ES-I3 (cell line): ENCODE measurements around the gene GATD1.
A peak's percentile ranks its signal among the peaks of the same experiment; 100 is the strongest.

ENCODE experiments used
- H3K36me3 ChIP-seq: 2 replicates; pipeline ENCODE4 v1.6.1; 2013; ENCODE audit warnings: mild to moderate bottlenecking, low read length, control low read depth, moderate library complexity; ENCODE audit not compliant: insufficient read depth
- H3K4me1 ChIP-seq: 2 replicates; pipeline ENCODE4 v1.6.1; 2013; ENCODE audit warnings: mild to moderate bottlenecking, control low read depth, low read length; ENCODE audit not compliant: insufficient read depth
- H3K9ac ChIP-seq: 2 replicates; pipeline ENCODE4 v1.6.1; 2013; ENCODE audit warnings: low read depth, mild to moderate bottlenecking, low read length, moderate library complexity
- H3K9me3 ChIP-seq: 2 replicates; pipeline ENCODE4 v1.6.1; 2013; ENCODE audit warnings: mild to moderate bottlenecking, low read length, moderate library complexity; ENCODE audit not compliant: control insufficient read depth, insufficient read depth

Gene GATD1

DNA sequence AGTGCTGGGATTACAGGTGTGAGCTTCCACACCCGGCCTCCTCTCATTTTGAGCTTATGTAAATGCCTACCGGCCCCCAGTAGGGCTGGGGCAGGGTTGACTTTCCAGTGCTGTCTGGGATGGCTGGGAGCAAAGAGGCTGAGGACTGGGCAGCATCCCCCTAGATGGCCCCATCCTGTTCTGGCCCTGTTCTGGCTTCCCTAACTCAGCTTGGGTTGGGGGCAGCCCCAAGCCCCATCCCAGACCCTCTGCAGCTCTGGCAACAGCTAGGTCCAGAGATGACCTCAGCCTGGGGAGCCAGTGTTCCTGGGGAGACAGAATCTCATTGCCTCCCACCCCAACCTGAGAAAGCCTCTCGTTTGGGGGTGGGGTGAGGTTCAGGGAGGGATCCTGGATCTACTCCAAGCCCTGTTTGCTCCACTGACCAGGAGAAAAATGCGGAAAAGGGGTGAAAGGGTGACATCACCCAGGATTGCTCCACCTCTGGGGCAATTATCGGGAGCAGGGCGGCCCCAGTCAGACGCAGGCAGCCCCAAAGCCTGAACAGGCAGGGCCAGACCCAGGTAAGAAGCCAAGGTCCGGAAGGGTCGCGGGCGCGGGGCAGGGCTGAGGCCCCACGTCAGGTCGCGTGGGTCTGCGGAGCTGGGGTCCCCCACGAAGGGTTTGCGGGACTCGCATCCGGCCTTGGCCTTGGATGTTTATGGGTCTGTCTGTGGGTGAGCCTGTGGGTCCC, 41.3 kb upstream of the GATD1 start, which contains the start of gene PNPLA2:
TSS of gene PNPLA2 (plus strand) at position 519 of the 733 bp plus-strand sequence. CDS start 805 bp downstream, outside the sequence.
- Histone ChIP-seq H3K9me3 (no peaks in the 10 kb centered on the region), H3K9ac (peak within 1 kb of the TSS; percentile 88), H3K36me3 (no peaks in the 10 kb centered on the region), H3K4me1 (peaks cover 14% of the 10 kb centered on the region; the same call in 1 of the 2 replicates)

- Histone ChIP-seq H3K9me3 (no peaks in the 10 kb centered on the region), H3K4me1 (peaks cover 14% of the 10 kb centered on the region; the same call in 1 of the 2 replicates), H3K9ac (no peak overlapping the region), H3K36me3 (peaks cover 14% of the 10 kb centered on the region; the same call in 1 of the 2 replicates)
Observed at GRCh38 chr11:816433-816779, 39.1 kb upstream of the GATD1 start.

GRCh38 chr11:815675-816432, 38.6 kb upstream of the GATD1 start:
- Histone ChIP-seq H3K4me1 (peaks cover 14% of the 10 kb centered on the region; the same call in 1 of the 2 replicates), H3K9ac (no peak overlapping the region), H3K36me3 (peaks cover 19% of the 10 kb centered on the region), H3K9me3 (no peaks in the 10 kb centered on the region)

GRCh38 chr11:813456-814096, 36.3 kb upstream of the GATD1 start:
- H3K9ac ChIP-seq, result no peak overlapping the region
- H3K4me1 ChIP-seq, result peaks cover 9% of the 10 kb centered on the region; the same call in 1 of the 2 replicates
- H3K36me3 ChIP-seq, result peaks cover 21% of the 10 kb centered on the region
- no peaks in the 10 kb centered on the region for H3K9me3 ChIP-seq

- peaks cover 21% of the 10 kb centered on the region for H3K36me3 ChIP-seq
- H3K9me3 ChIP-seq, result no peaks in the 10 kb centered on the region
- H3K9ac ChIP-seq, result no peak overlapping the region
- H3K4me1 ChIP-seq, result peaks cover 3% of the 10 kb centered on the region; the same call in 1 of the 2 replicates
Observed at GRCh38 chr11:813072-813455, 35.8 kb upstream of the GATD1 start.

DNA sequence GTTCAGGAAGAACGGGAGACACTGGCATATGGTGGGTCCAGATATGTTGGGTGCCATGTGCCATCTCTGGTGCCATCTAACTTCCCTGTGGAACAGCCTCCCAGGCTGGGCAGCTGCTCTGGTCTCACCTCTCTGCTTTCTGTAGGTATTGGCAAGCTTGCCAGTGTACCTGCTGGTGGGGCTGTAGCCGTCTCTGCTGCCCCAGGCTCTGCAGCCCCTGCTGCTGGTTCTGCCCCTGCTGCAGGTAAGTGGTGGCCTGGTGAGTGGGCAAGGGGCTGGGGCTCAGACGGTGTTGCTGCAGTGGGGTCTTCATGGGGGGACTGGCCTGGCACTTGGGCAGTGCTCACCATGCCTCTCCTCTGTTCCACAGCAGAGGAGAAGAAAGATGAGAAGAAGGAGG, 35.1 kb upstream of the GATD1 start:
- peaks cover 3% of the 10 kb centered on the region; the same call in 1 of the 2 replicates for H3K4me1 ChIP-seq
- no peak overlapping the region for H3K9ac ChIP-seq
- H3K36me3 ChIP-seq, result peaks cover 21% of the 10 kb centered on the region
- no peaks in the 10 kb centered on the region for H3K9me3 ChIP-seq

DNA sequence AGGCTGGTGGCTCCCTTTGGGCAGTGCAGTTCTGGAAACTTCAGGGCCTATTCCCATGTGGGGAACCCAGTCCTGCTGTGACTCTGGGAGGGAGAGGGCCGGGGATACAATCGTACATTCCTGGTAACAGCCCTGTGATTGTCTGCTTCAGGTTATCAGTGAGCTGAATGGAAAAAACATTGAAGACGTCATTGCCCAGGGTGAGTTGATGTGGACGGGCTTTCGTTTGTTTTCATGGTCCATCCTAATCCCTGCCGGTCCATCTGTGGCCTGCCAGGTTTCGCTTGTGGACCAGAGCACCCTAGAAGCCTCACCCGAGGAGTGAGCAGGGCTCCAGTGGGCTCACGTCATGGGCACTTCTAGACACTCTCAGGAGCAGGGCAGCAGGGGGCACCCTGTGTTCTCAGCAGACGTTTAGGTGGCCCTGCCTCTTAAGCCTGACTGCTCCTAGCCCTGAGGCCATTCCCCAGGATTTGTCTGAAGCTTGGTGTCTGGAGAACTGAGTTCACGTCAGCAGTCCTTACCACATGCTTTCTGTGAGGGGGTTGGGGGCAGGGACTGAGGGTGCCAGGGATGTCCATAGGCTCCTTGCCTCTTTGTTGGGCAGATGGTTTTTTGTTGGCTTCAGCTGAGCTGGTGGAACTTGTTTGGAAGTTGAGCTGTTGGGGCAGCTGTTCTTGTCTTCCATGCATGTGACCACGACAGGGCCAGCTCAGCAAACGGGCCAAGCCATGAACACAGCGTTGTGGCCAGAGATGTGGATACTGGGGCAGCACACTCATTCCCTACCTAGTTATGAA, 34.4 kb upstream of the GATD1 start:
- no peaks in the 10 kb centered on the region for H3K9me3 ChIP-seq
- H3K36me3 ChIP-seq, result peaks cover 21% of the 10 kb centered on the region
- H3K4me1 ChIP-seq, result peaks cover 3% of the 10 kb centered on the region; the same call in 1 of the 2 replicates
- no peak overlapping the region for H3K9ac ChIP-seq

GRCh38 chr11:810040-810567, 32.8 kb upstream of the GATD1 start:
- peak overlapping the region; percentile 85 for H3K9ac ChIP-seq
- no peaks in the 10 kb centered on the region for H3K4me1 ChIP-seq
- peaks cover 21% of the 10 kb centered on the region for H3K36me3 ChIP-seq
- H3K9me3 ChIP-seq, result no peaks in the 10 kb centered on the region

DNA sequence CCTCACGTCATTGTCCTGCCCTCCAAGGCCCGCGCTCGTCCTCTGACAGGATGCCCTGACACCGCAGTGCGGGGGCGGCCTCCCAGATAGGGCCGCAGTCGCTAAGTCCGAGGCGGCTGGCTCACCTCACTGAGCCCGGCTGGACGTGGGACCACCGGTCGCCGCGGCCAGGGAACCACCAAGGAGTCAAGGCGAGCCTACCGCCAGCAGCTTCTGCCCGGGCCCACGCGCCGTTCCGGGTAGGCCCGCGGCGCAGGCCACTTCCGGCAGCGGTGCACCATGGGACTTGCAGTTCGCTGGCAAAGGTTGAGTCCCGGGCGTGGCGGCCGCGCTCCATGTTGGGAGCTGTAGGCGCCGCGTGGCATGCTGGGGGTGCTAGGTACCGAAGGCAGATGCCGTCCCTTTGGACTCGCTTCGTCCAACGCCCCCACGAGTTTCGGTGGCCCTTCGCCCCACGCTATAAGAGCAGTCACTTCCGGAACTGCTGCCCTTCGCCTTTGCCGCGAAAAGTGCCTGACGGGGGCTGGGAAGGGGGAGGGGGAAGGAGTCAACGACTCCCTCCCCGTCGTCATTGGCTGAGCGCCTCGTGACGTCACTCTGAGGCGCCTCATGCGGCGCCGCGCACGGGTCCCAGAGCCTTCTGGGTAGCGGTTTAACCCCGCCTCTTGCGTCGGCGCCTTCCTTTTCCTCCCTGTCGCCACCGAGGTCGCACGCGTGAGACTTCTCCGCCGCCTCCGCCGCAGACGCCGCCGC, 32.2 kb upstream of the GATD1 start, which contains the start of gene RPLP2:
TSS of gene RPLP2 (plus strand) at position 681 of the 753 bp plus-strand sequence. CDS start 268 bp downstream, outside the sequence.
- Histone ChIP-seq H3K9me3 (no peaks in the 10 kb centered on the region), H3K4me1 (no peaks in the 10 kb centered on the region), H3K9ac (peak within 1 kb of the TSS; percentile 85), H3K36me3 (peaks cover 21% of the 10 kb centered on the region)

DNA sequence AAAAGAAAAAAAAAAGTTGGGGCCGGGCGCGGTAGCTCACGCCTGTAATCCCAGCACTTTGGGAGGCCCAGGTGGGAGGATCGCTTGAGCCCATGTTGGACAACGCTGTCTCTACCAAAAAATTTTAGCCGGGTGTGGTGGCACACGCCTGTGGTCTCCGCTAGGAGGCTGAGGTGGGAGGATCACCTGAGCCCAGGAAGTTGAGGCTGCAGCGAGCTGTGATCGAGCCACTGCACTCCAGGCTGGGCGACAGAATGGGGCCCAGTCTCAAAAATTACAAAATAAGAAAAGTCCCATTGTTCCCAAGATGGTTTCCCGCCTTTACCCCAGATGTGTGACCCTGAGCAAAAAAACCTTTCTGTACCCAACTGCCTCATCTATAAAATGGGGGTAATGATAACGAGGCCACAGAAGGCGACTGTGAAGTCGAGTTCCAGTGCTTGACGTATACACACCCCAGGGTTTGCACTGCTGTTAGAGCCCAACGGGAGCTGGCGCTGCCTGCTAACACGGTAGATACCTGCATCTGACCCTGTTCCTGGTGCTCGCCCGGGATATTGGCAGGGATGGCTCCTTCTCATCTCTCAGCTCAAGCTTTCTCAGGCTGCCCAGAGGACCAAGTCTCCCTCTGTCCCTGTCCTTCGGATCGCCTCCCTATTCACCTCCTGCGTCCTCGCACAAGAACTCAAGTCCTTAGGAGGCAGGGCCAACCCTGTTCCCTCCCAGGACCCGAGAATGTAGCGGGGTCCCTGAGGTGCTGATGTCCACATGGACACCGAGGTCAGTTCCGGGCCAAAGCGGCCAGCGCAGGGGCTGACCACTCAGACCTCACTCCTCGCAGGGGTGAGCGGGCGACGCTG, 31.4 kb upstream of the GATD1 start:
- no peaks in the 10 kb centered on the region; the same call in 1 of the 2 replicates for H3K4me1 ChIP-seq
- H3K9me3 ChIP-seq, result no peaks in the 10 kb centered on the region
- H3K36me3 ChIP-seq, result peaks cover 21% of the 10 kb centered on the region
- peak overlapping the region; percentile 85 for H3K9ac ChIP-seq

DNA sequence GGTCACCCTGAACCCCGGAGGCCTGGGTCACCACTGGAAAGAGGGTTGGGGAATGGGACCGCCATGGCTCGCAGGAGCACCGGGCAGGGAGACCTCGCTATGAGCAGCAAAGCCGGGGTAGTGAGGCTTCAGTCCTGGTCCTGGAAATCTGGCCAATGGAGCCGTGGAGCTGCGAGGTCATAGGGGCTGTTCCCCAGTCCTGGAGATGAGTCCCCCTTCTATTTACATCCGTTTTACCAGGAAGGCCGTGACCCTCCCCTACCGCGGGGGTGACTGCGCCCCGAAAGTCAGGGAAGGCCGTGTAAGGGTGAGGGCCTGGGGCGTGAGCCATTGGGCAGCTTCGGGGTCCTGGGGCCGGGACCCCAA, 27.3 kb upstream of the GATD1 start:
- Histone ChIP-seq H3K36me3 (peaks cover 8% of the 10 kb centered on the region), H3K9me3 (no peaks in the 10 kb centered on the region), H3K9ac (peak overlapping the region; percentile 74), H3K4me1 (no peaks in the 10 kb centered on the region; the same call in 1 of the 2 replicates)

- Histone ChIP-seq H3K9me3 (no peaks in the 10 kb centered on the region), H3K9ac (peak overlapping the region; percentile 74), H3K36me3 (peaks cover 8% of the 10 kb centered on the region), H3K4me1 (no peaks in the 10 kb centered on the region; the same call in 1 of the 2 replicates)
Observed at GRCh38 chr11:803770-804598, 26.7 kb upstream of the GATD1 start.
